GM18870 (cell line): ENCODE measurements around the gene HDLBP.

Source experiments
- ATAC-seq: cut with Tn5 transposase; IDR thresholded peaks from one replicate; pipeline ENCODE4 v1.9.1; 2021; ENCODE audit warnings: moderate library complexity; ENCODE audit not compliant: unreplicated experiment

The HDLBP gene

GRCh38 chr2:241254904-241255351 is 60.5 kb downstream of the HDLBP start:
- ATAC-seq = no peak

DNA sequence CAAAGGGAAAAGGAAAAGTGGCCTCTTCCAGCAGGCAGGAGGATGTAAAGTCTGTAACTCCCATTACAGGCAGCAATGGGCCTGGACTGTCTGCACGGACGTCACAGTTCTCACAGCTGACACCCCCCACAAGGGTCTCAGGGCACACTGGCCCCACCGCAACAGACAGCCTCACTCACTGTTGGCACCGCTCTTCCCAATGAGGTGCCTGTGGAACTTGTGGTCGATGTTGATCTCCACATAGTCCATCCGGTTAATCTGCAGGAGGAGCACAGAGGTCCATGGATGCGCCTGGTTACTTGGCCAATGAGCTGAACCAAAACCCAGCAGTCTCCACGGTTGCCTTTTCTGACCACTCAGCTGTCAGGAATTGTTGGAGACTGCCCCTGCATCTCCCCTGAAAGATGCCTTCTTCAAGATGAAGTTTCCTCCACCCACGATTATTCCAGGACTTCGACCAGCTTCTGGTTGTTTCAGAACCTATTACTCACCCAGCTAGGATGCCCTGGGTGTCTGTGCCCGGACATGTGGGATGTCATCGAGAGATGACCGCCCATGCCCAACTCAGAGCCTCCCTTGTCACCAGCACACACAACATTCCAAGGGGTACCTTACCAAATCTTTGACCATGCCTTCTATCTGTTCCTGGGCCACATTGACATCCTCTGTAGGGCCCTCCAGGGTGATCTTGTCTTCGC is 62.5 kb downstream of the HDLBP start:
- ATAC-seq = no peak

DNA sequence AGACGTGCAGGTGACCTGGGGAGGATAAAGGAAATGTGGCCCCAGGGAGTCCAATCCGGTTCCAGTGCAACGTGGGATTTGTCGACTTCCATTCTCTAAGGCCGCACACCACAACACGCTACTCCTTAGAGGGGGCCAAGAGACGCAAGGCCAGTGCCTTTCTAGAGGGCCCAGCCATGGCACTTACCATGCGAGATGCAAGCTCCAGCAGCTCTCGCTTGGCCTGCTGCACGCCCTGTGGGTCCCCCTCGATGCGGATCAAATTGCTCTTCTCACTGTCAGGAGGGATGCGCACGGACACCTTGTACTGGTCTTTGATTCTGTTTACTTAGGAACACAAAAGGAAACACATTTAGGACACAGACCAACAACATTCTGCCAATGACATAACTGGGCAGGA is 65.8 kb downstream of the HDLBP start:
- no peak for ATAC-seq

- ATAC-seq = no peak
Observed at GRCh38 chr2:241248897-241249296, 66.6 kb downstream of the HDLBP start.

DNA sequence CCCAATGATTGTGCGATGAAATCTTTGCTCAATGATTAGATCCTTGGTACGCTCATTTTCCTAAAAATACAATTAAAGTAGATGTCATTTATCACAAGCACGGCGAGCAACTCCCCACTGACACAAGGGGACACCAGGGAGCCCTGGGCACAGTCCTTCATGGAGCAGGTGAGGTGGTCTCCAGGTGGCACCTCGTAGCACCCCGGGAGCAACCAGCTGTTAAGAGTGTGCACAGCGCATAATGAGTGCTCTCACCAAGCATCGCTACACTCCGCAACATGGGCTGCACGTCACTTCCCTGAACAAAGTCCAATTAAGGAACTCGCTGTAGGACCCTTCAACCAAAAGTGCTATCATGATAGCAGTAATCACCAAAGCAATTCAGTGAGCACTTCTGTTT is 67.2 kb downstream of the HDLBP start:
- no peak for ATAC-seq

DNA sequence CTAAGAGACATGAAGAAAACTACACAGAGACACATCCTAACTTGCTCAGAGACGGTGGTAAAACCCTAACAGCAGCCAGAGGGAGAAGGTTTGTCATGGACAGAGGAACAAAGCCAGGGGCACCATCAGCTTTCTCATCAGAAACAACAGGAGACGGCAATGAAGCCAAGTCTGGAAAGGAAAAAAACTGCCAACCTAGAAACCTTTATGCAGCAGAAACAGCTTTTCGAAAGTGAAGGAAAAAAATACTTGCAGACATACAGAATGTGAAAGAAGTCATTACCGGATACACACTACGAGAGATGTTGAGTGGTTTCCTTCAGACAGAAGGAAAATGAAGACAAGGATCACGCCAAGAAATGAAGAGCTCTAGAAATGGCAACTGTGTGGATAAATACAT is 71.1 kb downstream of the HDLBP start:
- ATAC-seq = no peak

DNA sequence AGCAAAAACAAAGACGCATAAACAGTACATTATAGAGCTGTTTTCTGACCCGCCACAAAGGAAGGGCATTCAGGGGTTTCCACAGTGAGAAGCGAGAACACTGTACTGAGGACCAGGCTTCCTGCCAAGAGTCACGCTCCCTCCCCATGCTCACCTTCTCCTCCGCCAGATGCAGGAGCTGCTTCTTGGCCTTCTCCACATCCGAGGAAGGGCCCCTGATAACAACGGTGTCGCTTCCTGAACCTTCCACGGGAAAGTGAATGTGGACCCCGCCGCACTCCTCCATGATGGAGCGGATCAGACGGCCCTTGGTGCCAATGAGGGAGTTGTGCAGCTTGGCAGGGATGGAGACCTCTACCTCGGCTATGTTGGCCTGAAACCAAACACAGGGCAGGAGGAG is 73.2 kb downstream of the HDLBP start:
- ATAC-seq = no peak

- no peak for ATAC-seq
Observed at GRCh38 chr2:241241669-241242068, 73.8 kb downstream of the HDLBP start.

GRCh38 chr2:241240320-241241004 is 75.0 kb downstream of the HDLBP start:
- no peak for ATAC-seq

DNA sequence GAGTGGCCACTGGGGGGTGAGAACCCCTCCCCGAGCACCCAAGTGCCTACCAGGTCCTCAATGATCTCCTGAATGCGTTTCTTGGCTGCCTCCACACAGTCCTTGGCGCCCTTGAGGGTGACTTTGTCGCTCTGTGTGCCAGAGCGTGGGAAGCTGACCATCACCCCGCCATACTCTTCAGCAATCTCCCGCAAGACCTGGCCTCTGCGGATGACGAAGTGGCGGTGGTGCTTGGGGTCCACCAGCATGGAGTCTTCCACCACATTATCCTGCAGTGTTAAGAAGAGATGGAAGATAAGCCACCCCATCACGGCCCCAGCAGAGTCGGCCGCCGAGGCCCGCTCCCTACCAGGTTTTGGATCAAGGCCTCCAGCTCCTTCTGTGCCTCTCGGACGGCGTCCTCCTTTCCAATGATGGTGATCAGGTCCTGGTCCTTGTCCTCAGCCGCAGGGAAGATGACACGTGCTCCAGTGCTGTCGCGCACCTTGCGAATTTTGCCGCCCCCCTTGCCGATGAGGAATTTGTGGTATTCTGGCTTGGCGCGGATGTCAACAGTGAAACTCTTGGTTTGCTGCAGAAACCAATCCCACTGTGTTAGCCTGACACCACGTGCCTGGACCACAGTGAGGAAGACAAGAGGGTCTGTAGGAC is 75.8 kb downstream of the HDLBP start:
- ATAC-seq = no peak

GRCh38 chr2:241238693-241239198 is 76.7 kb downstream of the HDLBP start:
- ATAC-seq = no peak

- no peak for ATAC-seq
Observed at GRCh38 chr2:241237949-241238371, 77.5 kb downstream of the HDLBP start.

- ATAC-seq = no peak
Observed at GRCh38 chr2:241237047-241237446, 78.4 kb downstream of the HDLBP start.

- no peak for ATAC-seq
Observed at GRCh38 chr2:241235859-241236593, 79.4 kb downstream of the HDLBP start.

DNA sequence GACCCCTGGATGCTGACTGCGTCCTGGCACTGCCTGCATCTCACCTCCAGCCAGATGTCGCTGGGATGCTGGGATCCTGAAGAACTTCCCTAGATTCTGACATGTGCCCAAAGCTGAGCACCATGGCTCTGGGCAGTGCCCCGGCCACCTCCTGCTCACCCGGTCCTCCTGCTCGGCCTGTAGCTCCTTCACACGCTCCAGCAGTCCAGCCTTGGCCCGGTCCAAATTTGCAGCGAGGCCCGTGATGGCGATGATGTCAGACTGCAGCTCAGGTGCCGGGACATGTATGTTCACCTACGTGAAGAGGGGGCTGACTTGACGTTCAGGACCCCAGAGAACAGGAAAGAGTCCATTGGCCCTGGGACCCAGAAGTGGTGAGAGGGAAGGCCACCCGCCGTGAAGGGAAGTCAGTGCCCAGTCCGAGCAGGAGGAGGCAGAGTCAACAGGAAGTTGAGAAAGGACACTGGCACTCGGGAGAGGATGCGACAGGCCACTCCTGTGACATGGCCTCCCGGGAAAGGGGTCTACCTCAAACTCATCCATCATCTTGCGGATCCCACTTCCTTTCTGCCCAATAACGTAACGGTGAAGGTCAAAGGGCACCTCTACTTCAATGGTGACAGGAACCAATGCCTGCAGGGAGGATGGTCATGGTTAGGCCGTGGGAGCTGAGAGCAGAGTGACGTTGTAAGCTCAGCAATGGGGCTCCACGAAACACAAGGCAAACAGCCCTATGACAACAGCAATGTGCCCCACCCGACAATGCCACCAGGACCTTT is 80.3 kb downstream of the HDLBP start:
- ATAC-seq = no peak

DNA sequence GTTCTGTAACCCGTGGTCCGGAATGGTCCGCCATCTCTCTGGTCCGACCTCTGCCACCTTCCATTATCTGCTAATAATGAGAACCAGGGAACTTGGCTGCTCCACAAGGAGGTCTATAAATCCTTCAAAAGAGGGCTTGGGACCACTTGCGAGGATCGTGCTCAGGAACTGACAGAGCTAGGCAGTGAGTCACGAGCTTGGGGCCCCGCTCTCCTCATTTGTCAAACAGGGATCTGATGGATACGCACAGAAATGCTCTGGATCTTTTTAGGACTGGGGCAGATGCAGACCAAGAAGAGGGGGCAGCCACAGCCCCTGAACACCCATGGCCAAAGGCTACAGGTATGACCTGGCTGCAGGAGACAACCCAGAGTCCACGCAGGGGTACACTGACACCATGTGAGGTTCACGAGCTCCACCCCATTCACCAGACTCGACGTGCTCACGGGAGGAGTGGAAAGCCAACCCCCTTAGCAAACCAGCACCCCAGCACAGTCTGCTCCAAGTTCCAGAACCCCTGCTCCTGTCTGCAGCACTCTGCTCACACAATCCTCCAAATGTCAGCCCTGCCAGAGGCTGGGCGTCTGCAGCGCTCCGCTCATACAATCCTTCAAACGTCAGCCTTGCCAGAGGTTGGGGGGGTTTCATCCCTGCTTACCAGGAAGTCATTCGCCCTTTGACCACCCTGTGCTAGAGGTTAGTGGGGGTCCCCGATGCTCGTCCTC is 81.2 kb downstream of the HDLBP start:
- no peak for ATAC-seq

- no peak for ATAC-seq
Observed at GRCh38 chr2:241232736-241233575, 82.5 kb downstream of the HDLBP start.

GRCh38 chr2:241230435-241230834 is 85.0 kb downstream of the HDLBP start:
- no peak for ATAC-seq
